Activated naive CD8-positive, alpha-beta T cell treated with anti-CD3 and anti-CD28 coated beads, Interleukin-2, amount 10 ng/mL, durations not matched to agents 7 days and 5 days (primary cell): ENCODE results near the gene TXNRD3. TPM values are rescaled to one million over a fixed set of nuclear protein-coding genes. Genes with fewer than 3 reads are reported as not detected.

ENCODE experiments used
- ATAC-seq: fragments of 150-1000 bp; cut with Tn5 transposase; one replicate; pipeline ENCODE4 v1.10.0; 2021; ENCODE audit warnings: low read depth, moderate library complexity
- POLR2A ChIA-PET: fragments of 350-600 bp; sonication (Branson Sonifier 250); formaldehyde crosslinking; loops from one replicate; lab custom pipeline; 2021; ENCODE audit warnings: antibody characterized with exemption; lab: Charles Lee
- DNase-seq: peaks from one replicate; pipeline ENCODE4 v3.0.0; 2021
- H3K27ac Mint-ChIP-seq: one replicate; pipeline ENCODE4 v1.8.0; 2022; ENCODE audit warnings: mild to moderate bottlenecking, mixed read lengths
- H3K27me3 Mint-ChIP-seq: one replicate; pipeline ENCODE4 v1.8.0; 2022; ENCODE audit warnings: mild to moderate bottlenecking, moderate library complexity, mixed read lengths
- H3K36me3 Mint-ChIP-seq: one replicate; pipeline ENCODE4 v1.8.0; 2021; ENCODE audit warnings: mild to moderate bottlenecking, mixed read lengths
- H3K4me1 Mint-ChIP-seq: one replicate; pipeline ENCODE4 v1.8.0; 2021; ENCODE audit warnings: mixed read lengths
- H3K4me3 Mint-ChIP-seq: one replicate; pipeline ENCODE4 v1.8.0; 2022; ENCODE audit warnings: mild to moderate bottlenecking, moderate library complexity, mixed read lengths
- H3K9me3 Mint-ChIP-seq: one replicate; pipeline ENCODE4 v1.8.0; 2021; ENCODE audit warnings: mixed read lengths
- total RNA-seq, 2 experiments: library from RNA; stranded (reverse); gene quantifications; one replicate each; pipeline ENCODE4 v1.2.3, GENCODE V29; 2021

The TXNRD3 gene
- total RNA-seq, 2 experiments from 2014 or later, result 1.1 to 1.5 TPM

- no peak for DNase-seq
- ATAC-seq, result no peak
- H3K27me3 Mint-ChIP-seq, result peaks cover 26% of the 10 kb centered on the region
- POLR2A ChIA-PET, result no interaction called here
- H3K27ac Mint-ChIP-seq, result no peak overlapping the region
- no peaks in the 10 kb centered on the region for H3K36me3 Mint-ChIP-seq
- H3K9me3 Mint-ChIP-seq, result no peaks in the 10 kb centered on the region
- no peak overlapping the region for H3K4me3 Mint-ChIP-seq
- peaks cover 3% of the 10 kb centered on the region for H3K4me1 Mint-ChIP-seq
Observed at GRCh38 chr3:126679831-126680666, 25.1 kb upstream of the TXNRD3 start.

- H3K27me3 Mint-ChIP-seq, result peaks cover 26% of the 10 kb centered on the region
- POLR2A ChIA-PET, result no interaction called here
- peak; percentile 70 for ATAC-seq
- H3K36me3 Mint-ChIP-seq, result no peaks in the 10 kb centered on the region
- peak overlapping the region; percentile 59 for H3K4me3 Mint-ChIP-seq
- DNase-seq, result peak; percentile 85
- H3K27ac Mint-ChIP-seq, result no peak overlapping the region
- peaks cover 3% of the 10 kb centered on the region for H3K4me1 Mint-ChIP-seq
- H3K9me3 Mint-ChIP-seq, result peaks cover 3% of the 10 kb centered on the region
Observed at GRCh38 chr3:126679318-126679751, 24.4 kb upstream of the TXNRD3 start.

GRCh38 chr3:126678693-126679317, 23.9 kb upstream of the TXNRD3 start:
- Mint-ChIP-seq H3K4me1 (peaks cover 3% of the 10 kb centered on the region), H3K27ac (no peak overlapping the region), H3K36me3 (no peaks in the 10 kb centered on the region), H3K4me3 (peak overlapping the region; percentile 59), H3K9me3 (peaks cover 6% of the 10 kb centered on the region), H3K27me3 (peaks cover 26% of the 10 kb centered on the region)
- ATAC-seq, result no peak
- POLR2A ChIA-PET, result no interaction called here
- no peak for DNase-seq

GRCh38 chr3:126677862-126678503, 23.1 kb upstream of the TXNRD3 start:
- Mint-ChIP-seq H3K4me3 (no peak overlapping the region), H3K36me3 (no peaks in the 10 kb centered on the region), H3K4me1 (peaks cover 3% of the 10 kb centered on the region), H3K9me3 (peaks cover 7% of the 10 kb centered on the region), H3K27ac (no peak overlapping the region), H3K27me3 (peaks cover 25% of the 10 kb centered on the region)
- no peak for ATAC-seq
- POLR2A ChIA-PET, result no interaction called here
- no peak for DNase-seq

- POLR2A ChIA-PET, result no interaction called here
- Mint-ChIP-seq H3K27me3 (peaks cover 23% of the 10 kb centered on the region), H3K4me1 (peaks cover 3% of the 10 kb centered on the region), H3K36me3 (no peaks in the 10 kb centered on the region), H3K27ac (no peak overlapping the region), H3K9me3 (peaks cover 7% of the 10 kb centered on the region), H3K4me3 (no peak overlapping the region)
- no peak for ATAC-seq
- DNase-seq, result no peak
Observed at GRCh38 chr3:126676919-126677705, 22.2 kb upstream of the TXNRD3 start.

- no peak for DNase-seq
- ATAC-seq, result no peak
- peaks cover 20% of the 10 kb centered on the region for H3K27me3 Mint-ChIP-seq
- H3K4me3 Mint-ChIP-seq, result no peak overlapping the region
- H3K4me1 Mint-ChIP-seq, result peaks cover 3% of the 10 kb centered on the region
- H3K9me3 Mint-ChIP-seq, result peaks cover 15% of the 10 kb centered on the region
- POLR2A ChIA-PET, result no interaction called here
- H3K27ac Mint-ChIP-seq, result no peak overlapping the region
- H3K36me3 Mint-ChIP-seq, result peaks cover 6% of the 10 kb centered on the region
Observed at GRCh38 chr3:126672741-126673140, 17.8 kb upstream of the TXNRD3 start.

GRCh38 chr3:126672340-126672739, 17.4 kb upstream of the TXNRD3 start:
- ATAC-seq, result no peak
- no peak for DNase-seq
- peaks cover 6% of the 10 kb centered on the region for H3K36me3 Mint-ChIP-seq

GRCh38 chr3:126671521-126671920, 16.6 kb upstream of the TXNRD3 start:
- Mint-ChIP-seq H3K4me1 (peaks cover 3% of the 10 kb centered on the region), H3K9me3 (peaks cover 15% of the 10 kb centered on the region), H3K27me3 (peaks cover 11% of the 10 kb centered on the region), H3K4me3 (no peak overlapping the region), H3K27ac (peak overlapping the region; percentile 28), H3K36me3 (peaks cover 6% of the 10 kb centered on the region)
- DNase-seq, result no peak
- ATAC-seq, result peak; percentile 86
- POLR2A ChIA-PET, result no interaction called here

More at GRCh38 chr3:126672340-126672739, 17.4 kb upstream of the TXNRD3 start:
- no peak overlapping the region for H3K4me3 Mint-ChIP-seq
- H3K27ac Mint-ChIP-seq, result no peak overlapping the region
- POLR2A ChIA-PET, result no interaction called here
- peaks cover 17% of the 10 kb centered on the region for H3K27me3 Mint-ChIP-seq
- H3K9me3 Mint-ChIP-seq, result peaks cover 15% of the 10 kb centered on the region
- H3K4me1 Mint-ChIP-seq, result peaks cover 3% of the 10 kb centered on the region

- Mint-ChIP-seq H3K4me1 (peaks cover 11% of the 10 kb centered on the region), H3K27ac (no peak overlapping the region), H3K9me3 (peaks cover 8% of the 10 kb centered on the region), H3K4me3 (no peak overlapping the region), H3K27me3 (peaks cover 12% of the 10 kb centered on the region), H3K36me3 (peaks cover 6% of the 10 kb centered on the region)
- ATAC-seq (no peak), DNase-seq (no peak)
- POLR2A ChIA-PET, result interaction anchor here (0.7 kb wide), 1 partner anchor 112 kb away, joined by 3 read pairs; no protein-coding TSS in a partner anchor
Observed at GRCh38 chr3:126668450-126669401, 13.8 kb upstream of the TXNRD3 start.

GRCh38 chr3:126667631-126668449, 12.9 kb upstream of the TXNRD3 start:
- peaks cover 8% of the 10 kb centered on the region for H3K9me3 Mint-ChIP-seq
- DNase-seq, result no peak
- ATAC-seq, result no peak
- peaks cover 12% of the 10 kb centered on the region for H3K27me3 Mint-ChIP-seq
- H3K4me3 Mint-ChIP-seq, result no peak overlapping the region
- peaks cover 6% of the 10 kb centered on the region for H3K36me3 Mint-ChIP-seq
- no peak overlapping the region for H3K27ac Mint-ChIP-seq
- POLR2A ChIA-PET, result no interaction called here
- H3K4me1 Mint-ChIP-seq, result peaks cover 11% of the 10 kb centered on the region

- H3K4me1 Mint-ChIP-seq, result peaks cover 11% of the 10 kb centered on the region
- ATAC-seq, result no peak
- peaks cover 15% of the 10 kb centered on the region for H3K27me3 Mint-ChIP-seq
- H3K27ac Mint-ChIP-seq, result no peak overlapping the region
- no peak for DNase-seq
- peaks cover 8% of the 10 kb centered on the region for H3K9me3 Mint-ChIP-seq
- peaks cover 6% of the 10 kb centered on the region for H3K36me3 Mint-ChIP-seq
- H3K4me3 Mint-ChIP-seq, result no peak overlapping the region
- POLR2A ChIA-PET, result no interaction called here
Observed at GRCh38 chr3:126666658-126667528, 12.0 kb upstream of the TXNRD3 start.
